VCaP (cell line): ENCODE measurements around the gene YKT6.

Experiments used
- H3K27ac ChIP-seq: fragments of 450-650 bp; 2 replicates; pipeline ENCODE4 v1.5.1; 2017
- TF ChIP-seq, protein P1 (sequence below): fragments of 450-650 bp; conservative IDR thresholded peaks from 2 replicates; pipeline ENCODE4 v1.5.1; 2017; ENCODE audit warnings: mild to moderate bottlenecking, moderate library complexity

The YKT6 gene

DNA sequence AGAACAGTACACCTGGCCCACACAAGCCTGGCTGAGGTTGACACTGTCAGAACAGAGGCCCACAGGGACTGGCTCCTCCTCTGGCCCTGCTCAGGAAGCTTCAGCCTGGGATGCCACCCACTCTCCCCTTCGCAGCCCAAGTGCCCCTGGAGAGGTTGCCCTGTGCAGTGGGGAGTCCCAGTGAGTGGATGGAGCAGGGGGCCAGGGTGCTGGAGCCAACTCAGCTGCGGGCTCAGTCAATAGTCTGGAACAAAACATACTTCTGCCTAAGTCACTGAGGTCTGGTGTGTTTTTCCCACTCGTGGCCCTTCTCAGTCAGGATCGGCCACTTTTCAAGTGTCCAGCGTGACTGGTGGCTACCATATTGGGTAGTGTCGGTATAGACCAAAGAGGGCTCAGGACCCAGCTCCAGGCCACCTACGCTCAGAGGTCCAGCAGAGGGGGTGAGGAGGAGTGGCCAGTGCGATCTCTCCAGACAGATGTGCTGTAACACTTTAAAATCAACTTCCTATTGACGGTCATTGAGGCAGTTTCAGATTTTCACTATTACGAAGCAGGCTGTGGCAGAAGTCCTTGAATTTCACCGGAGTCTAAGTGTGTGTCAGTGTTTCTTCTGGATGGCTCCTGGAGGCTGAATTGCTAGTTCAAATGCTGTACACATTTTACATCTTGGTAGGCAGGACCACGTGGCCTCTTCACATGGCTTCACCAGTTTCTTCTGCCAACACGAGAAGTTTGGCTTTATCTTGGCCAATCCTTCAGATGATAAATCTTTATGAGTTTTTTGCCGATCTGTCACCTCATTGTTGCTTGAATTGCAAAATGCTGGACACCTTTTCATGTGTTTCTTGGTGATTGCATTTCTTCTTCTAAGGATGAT, 10.5 kb upstream of the YKT6 start:
- TF ChIP-seq, protein P1, sequence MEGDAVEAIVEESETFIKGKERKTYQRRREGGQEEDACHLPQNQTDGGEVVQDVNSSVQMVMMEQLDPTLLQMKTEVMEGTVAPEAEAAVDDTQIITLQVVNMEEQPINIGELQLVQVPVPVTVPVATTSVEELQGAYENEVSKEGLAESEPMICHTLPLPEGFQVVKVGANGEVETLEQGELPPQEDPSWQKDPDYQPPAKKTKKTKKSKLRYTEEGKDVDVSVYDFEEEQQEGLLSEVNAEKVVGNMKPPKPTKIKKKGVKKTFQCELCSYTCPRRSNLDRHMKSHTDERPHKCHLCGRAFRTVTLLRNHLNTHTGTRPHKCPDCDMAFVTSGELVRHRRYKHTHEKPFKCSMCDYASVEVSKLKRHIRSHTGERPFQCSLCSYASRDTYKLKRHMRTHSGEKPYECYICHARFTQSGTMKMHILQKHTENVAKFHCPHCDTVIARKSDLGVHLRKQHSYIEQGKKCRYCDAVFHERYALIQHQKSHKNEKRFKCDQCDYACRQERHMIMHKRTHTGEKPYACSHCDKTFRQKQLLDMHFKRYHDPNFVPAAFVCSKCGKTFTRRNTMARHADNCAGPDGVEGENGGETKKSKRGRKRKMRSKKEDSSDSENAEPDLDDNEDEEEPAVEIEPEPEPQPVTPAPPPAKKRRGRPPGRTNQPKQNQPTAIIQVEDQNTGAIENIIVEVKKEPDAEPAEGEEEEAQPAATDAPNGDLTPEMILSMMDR, result no peak
- no peak overlapping the region for H3K27ac ChIP-seq

- no peak overlapping the region for H3K27ac ChIP-seq
- TF ChIP-seq, protein P1, result no peak
These were observed 9.6 kb upstream of the YKT6 start for GRCh38 chr7:44191171-44191570.

- no peak overlapping the region for H3K27ac ChIP-seq
- TF ChIP-seq, protein P1, result no peak
These were observed 7.6 kb upstream of the YKT6 start for GRCh38 chr7:44193011-44193802.

- TF ChIP-seq, protein P1, result no peak
- H3K27ac ChIP-seq, result no peak overlapping the region
These were observed 6.7 kb upstream of the YKT6 start for GRCh38 chr7:44194069-44194468.

- H3K27ac ChIP-seq, result no peak overlapping the region
- TF ChIP-seq, protein P1, result no peak
These were observed 6.1 kb upstream of the YKT6 start for GRCh38 chr7:44194562-44195145.

DNA sequence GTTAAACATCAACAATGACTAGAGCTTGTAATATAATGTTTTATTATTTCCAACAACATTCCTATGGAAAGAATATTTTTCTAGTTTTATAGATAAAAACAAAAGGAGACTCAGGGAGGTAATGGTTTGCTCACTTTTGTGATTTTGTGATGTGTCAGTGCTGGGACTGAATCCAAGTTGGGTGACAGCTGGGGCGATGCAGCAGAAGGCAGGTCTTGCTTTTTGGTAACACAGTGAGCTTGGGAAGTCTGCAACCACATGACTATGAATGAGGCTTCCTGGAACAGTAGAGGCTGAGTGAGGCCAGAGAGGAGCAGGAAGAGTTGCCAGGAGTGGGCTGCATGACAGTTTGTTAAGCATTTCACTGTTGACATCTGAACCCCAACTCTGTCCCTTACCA, 4.9 kb upstream of the YKT6 start:
- TF ChIP-seq, protein P1, result no peak
- H3K27ac ChIP-seq, result no peak overlapping the region

GRCh38 chr7:44196450-44196872, 4.3 kb upstream of the YKT6 start:
- H3K27ac ChIP-seq, result no peak overlapping the region
- TF ChIP-seq, protein P1, result peak; percentile 66
